A549 (cell line): ENCODE results near the gene FGD5.

ENCODE experiments used
- CTCF ChIP-seq: fragments of >200 bp; sonication (Bioruptor Twin); formaldehyde crosslinking; IDR thresholded peaks from 3 replicates; pipeline ENCODE4 v1.5.1; 2016
- POLR2A ChIP-seq: IDR thresholded peaks from 2 replicates; pipeline ENCODE4 v1.6.1; 2012; ENCODE audit warnings: mild to moderate bottlenecking, low read length
- RCOR1 ChIP-seq: fragments of 150-350 bp; IDR thresholded peaks from 2 replicates; pipeline ENCODE4 v1.6.1; 2014; ENCODE audit warnings: antibody characterized with exemption, low read length, low read depth
- REST ChIP-seq: fragments of 200-600 bp; sonication (generic); IDR thresholded peaks from 2 replicates; pipeline ENCODE4 v1.6.1; 2016; ENCODE audit warnings: antibody characterized with exemption, mild to moderate bottlenecking, moderate library complexity
- SMC3 ChIP-seq: fragments of >200 bp; sonication (Bioruptor Twin); formaldehyde crosslinking; IDR thresholded peaks from 3 replicates; pipeline ENCODE4 v1.6.1; 2018; ENCODE audit warnings: inconsistent platforms
- SREBF2 ChIP-seq: fragments of 450-650 bp; IDR thresholded peaks from 2 replicates; pipeline ENCODE4 v1.6.1; 2014; ENCODE audit warnings: mild to moderate bottlenecking, moderate library complexity
- TF ChIP-seq, protein P1 (sequence below): fragments of 150-350 bp; IDR thresholded peaks from 2 replicates; pipeline ENCODE4 v1.6.1; 2014; ENCODE audit warnings: low read depth, mild to moderate bottlenecking, low read length
- TF ChIP-seq, protein P2 (sequence below): fragments of 450-650 bp; IDR thresholded peaks from 2 replicates; pipeline ENCODE4 v1.6.1; 2014; ENCODE audit warnings: antibody characterized with exemption
- TF ChIP-seq, protein P3 (sequence below): fragments of 250-450 bp; sonication (Bioruptor Pico); IDR thresholded peaks from 2 replicates; pipeline ENCODE4 v1.5.0; 2021; ENCODE audit warnings: mild to moderate bottlenecking, moderate library complexity, borderline replicate concordance

GRCh38 chr3:14806641-14807263 lies 12.0 kb upstream of the FGD5 start:
- no peak for TF ChIP-seq CTCF
- no peak for TF ChIP-seq POLR2A
- no peak for TF ChIP-seq RCOR1
- TF ChIP-seq REST: no peak
- TF ChIP-seq, protein P1, sequence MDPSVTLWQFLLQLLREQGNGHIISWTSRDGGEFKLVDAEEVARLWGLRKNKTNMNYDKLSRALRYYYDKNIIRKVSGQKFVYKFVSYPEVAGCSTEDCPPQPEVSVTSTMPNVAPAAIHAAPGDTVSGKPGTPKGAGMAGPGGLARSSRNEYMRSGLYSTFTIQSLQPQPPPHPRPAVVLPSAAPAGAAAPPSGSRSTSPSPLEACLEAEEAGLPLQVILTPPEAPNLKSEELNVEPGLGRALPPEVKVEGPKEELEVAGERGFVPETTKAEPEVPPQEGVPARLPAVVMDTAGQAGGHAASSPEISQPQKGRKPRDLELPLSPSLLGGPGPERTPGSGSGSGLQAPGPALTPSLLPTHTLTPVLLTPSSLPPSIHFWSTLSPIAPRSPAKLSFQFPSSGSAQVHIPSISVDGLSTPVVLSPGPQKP: no peak
- TF ChIP-seq, protein P2, sequence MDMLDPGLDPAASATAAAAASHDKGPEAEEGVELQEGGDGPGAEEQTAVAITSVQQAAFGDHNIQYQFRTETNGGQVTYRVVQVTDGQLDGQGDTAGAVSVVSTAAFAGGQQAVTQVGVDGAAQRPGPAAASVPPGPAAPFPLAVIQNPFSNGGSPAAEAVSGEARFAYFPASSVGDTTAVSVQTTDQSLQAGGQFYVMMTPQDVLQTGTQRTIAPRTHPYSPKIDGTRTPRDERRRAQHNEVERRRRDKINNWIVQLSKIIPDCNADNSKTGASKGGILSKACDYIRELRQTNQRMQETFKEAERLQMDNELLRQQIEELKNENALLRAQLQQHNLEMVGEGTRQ: no peak
- no peak for TF ChIP-seq SREBF2
- no peak for TF ChIP-seq SMC3
- TF ChIP-seq, protein P3, sequence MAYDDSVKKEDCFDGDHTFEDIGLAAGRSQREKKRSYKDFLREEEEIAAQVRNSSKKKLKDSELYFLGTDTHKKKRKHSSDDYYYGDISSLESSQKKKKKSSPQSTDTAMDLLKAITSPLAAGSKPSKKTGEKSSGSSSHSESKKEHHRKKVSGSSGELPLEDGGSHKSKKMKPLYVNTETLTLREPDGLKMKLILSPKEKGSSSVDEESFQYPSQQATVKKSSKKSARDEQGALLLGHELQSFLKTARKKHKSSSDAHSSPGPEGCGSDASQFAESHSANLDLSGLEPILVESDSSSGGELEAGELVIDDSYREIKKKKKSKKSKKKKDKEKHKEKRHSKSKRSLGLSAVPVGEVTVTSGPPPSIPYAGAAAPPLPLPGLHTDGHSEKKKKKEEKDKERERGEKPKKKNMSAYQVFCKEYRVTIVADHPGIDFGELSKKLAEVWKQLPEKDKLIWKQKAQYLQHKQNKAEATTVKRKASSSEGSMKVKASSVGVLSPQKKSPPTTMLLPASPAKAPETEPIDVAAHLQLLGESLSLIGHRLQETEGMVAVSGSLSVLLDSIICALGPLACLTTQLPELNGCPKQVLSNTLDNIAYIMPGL (CRISPR knock-in tag): no peak
